HG02610 (cell line): ENCODE results near the gene FYB2.
A peak's percentile ranks its signal among the peaks of the same experiment; 100 is the strongest.

Source experiments
- ATAC-seq: cut with Tn5 transposase; IDR thresholded peaks from one replicate; pipeline ENCODE4 v1.9.1; 2021; ENCODE audit warnings: mild to moderate bottlenecking, moderate library complexity; ENCODE audit not compliant: unreplicated experiment

Gene FYB2

GRCh38 chr1:56835657-56836056, 16.5 kb upstream of the FYB2 start:
- ATAC-seq, result no peak

DNA sequence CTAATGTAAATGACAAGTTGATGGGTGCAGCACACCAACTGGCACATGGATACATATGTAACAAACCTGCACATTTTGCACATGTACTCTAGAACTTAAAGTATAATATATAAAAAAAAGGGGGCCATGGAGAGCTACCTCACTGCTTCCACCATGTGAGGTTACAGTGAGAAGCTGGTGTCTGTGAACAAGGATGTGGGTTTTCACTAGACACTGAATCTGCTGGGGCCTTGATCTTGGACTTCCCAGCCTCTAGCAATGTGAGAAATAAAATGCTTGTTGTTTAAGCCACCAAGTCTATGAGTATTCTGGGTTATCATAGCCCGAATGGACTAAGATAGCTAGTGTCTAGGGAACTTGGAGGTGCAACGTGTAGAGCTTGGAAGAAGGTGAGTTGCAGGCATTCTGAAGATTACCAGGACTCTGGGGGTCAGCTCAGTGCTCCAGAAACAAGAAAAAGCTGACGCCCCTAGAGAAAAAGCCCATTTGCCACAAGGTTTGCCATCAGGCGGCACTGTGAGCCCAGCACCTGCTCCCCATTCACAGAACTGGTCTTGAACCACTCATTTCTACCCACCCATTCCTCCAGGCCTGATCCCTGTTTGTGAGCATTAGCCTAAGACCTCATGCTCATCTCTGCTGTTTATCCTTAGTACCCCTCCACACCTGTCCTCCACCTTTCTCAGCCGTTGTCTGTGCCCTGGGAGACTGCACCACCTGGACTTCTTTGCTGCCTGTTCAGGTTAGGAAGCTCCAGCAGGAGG, 15.1 kb upstream of the FYB2 start:
- ATAC-seq, result no peak

- no peak for ATAC-seq
Measured at GRCh38 chr1:56833088-56833487, 13.9 kb upstream of the FYB2 start.

GRCh38 chr1:56831871-56832693, 12.9 kb upstream of the FYB2 start:
- peak; percentile 76 for ATAC-seq

GRCh38 chr1:56830052-56830451, 10.8 kb upstream of the FYB2 start:
- no peak for ATAC-seq

DNA sequence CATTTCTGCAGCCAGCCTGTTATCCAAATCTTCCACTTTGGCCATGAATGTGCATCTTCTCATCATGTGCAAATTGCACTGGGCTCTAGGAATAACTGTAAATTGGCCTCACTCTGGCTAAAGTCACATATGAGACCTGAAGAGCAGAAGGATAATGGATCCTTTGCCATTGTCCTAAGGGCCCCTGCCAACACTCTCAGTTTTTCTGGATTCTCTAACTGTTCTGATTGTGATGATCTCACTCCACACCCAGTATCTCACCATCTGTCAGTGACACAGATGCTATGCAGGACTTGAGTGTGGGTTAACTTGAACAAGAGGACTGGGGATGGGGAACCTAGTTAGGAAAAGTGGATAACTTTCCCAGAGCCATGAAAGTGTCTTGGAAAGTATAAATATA, 8.5 kb upstream of the FYB2 start:
- no peak for ATAC-seq

DNA sequence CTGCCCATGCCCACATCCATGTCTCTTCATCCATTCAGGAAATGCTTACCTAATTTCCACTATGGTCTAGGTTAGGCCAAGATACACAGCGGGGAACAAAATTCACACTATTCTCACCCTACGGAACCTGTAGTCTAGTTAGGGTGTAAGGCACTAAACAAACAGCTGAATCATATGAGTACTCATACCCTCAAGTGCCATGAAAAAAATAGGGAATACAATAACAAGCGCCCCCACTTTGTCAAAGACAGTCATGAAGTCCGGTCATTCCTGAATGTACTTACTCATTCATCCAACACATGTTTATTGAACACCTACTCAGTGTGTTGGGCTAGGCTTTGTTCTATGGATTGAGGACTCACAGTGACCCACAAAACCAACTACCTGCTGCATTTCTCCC, 6.2 kb upstream of the FYB2 start:
- no peak for ATAC-seq

DNA sequence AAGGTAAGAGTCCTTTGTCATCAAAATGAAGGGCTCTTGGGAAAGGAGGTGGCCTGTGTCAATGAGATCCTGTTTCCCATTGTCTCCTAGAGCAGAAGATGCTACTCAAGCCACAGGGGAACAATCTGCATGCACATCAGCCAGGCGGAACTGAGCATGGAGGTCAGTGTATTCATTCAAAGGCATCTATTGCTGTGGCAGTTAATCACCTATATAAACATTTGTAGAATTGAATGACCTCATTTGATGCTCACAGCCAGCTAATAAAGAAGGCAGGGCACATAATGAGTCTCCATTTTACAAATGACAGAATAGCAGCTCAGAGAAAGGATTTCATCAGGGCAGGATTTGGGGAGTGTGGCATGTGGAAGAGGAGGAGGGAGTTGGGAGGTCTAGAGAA, 5.7 kb upstream of the FYB2 start:
- no peak for ATAC-seq

DNA sequence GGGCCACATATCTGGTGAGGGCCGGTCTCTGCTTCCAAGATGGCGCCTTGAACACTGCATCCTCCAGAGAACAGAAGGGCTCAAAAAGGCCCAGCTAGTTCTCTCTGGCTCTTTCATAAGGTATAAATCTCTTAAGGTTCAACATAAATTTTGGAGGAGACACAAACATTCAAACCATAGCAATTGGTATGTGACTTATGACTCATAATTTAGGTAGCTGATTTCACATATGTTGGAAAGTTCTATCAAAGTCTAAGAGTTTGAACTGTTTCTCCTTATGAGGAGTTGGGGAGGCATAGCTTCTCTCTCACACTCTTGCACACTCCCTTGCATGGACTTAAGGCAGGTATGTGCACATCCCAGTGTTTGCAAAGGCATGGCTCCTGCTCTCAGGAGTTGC, 5.1 kb upstream of the FYB2 start:
- no peak for ATAC-seq

DNA sequence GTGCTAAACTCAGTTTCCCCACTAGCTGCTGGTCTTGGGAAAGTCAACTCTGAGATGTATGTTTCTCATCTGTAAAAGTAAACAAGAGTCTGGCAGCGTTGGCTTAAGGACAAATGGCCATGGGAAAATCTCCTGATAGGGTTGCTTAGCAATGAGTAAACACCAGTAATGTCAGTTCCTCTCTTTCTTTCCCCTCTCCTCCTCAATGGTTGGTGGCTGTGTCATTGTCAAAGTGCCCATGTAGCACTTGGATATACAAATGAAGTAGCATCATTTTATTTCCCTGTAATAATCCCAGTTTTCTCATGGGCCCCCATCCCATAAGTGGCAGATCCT, 2.2 kb upstream of the FYB2 start:
- no peak for ATAC-seq

DNA sequence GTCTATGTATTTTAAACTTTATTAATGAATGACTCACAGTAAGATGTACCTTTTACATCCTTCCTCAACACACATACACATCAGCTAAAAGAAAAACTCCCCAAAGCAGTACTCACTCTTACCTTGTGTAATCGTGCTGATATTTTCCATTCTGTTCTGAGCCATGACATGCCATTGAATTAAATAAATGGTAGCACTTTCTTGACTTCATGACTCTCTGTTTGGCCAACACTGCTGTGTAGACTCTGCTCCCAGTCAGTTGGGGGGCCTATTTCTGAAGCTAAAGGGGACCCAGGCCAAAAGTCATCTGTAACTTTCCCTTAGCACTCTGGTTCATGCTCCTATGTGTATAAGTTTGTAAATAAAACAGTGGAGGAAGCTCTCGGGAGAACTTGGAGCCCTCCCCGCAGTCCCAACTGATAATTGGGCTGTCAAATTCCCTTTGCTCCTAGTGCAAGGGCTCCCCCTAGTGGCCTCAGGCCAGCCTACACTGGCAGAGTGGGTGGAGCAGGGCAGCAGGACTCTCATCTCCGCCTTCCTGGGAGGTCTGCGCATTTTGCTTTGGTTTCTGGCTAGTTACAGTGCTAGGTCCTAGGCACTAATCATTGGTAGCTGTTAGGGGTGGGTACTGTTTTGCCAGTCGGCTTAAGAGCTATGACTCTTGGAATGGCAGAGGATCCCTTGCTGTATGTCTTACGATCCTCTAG, 1.7 kb upstream of the FYB2 start:
- ATAC-seq, result peak; percentile 72

- ATAC-seq, result no peak
Measured at GRCh38 chr1:56817716-56818463, 1.3 kb downstream of the FYB2 start.

GRCh38 chr1:56816909-56817308, 2.3 kb downstream of the FYB2 start:
- ATAC-seq, result no peak

DNA sequence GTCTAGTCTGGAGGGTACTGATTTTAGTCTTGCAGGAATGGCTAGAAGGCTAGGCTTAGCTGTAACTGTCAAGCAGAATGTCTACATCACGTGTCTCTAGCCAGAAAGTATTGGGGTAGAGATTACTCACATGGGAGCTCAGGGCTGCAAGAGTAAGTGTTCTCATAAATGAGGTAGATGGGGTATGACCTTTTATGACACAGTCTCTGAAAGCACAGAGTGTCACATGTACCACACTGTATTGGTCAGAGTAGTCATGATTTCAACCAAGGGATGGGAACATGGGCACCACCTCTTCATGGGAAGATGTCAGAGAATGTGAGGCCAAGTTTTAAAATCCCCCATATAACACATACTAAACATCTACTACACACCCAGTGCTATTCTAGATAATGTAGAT, 2.9 kb downstream of the FYB2 start:
- no peak for ATAC-seq

- ATAC-seq, result no peak
Measured at GRCh38 chr1:56814205-56814604, 5.0 kb downstream of the FYB2 start.

GRCh38 chr1:56811331-56811730, 7.9 kb downstream of the FYB2 start:
- ATAC-seq, result no peak

DNA sequence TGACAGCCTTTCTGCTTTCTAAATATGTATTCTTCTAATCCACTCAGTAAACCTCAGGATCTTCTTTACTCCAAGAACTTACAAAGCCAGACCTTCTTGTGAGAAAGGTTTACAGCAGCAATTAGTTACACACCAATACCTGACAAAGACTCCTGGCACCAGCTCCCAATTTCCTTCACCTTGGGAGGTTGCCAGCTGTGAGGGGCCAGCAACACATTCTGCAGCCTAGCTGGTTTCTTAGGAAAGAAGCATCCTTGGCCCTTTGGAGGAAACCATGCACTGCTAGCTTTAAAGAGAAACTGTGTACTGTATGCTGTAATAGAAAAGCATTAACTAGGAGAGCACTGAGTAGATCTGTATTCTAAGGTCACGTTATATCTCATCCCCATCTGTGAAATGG, 10.8 kb downstream of the FYB2 start:
- no peak for ATAC-seq

DNA sequence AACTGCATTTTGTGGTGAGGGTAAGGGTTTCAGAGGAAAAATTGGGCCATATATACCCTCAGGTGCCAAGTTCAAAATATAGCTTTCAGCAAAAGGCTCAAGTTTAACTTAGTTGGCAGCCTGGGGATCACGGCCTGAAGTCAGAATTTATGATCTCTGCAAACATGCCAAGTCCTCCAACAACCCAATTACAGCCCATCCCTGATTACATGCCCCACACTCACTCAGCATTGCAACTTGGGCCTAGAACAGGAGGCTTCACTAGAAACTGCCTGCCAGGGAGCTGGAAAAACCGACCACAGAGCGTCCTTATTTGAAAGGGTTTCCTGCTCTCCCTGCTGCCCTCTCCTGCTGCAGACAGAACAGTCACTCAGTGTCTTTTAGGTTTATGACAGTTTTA, 12.4 kb downstream of the FYB2 start:
- no peak for ATAC-seq

- peak; percentile 44 for ATAC-seq
Measured at GRCh38 chr1:56803561-56804156, 15.5 kb downstream of the FYB2 start.

DNA sequence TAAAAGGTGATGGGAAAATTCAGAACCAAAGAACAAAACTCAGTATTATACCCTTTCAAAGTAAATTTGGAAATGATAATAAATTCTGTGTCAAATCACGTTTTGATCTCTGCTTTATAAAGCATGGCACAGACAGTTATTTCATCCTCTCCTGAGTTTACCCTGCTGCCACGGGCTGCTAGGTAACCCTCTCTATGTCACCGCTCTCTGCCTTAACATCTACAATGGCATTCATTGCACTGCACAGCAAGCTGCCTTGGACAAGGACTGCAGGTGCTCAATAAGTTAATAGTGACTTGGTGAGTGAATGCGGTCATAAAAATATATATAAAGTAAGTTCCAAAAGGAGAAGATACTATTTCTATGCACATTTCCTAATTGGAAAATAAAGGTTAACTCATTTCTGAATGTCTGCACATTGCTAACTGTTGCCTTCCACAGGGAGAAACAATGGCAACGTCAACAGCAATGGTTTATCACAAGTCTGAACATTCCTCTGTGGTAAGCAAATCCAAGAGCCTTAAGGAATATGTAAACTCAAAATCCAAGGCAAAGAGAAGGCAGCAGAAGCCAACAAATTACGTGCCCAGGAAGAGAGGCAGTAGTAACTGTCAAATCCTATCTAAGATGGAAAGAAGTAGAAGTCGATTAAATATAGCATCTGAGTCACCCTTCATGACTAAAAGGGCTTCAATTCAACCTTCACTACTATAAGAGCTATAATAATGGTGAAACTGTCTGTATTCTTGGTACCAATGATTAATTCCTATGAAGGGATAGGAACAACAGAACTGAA, 19.4 kb downstream of the FYB2 start:
- ATAC-seq, result no peak
